IMR-90 (cell line): Measurements from ENCODE around the gene ATP2B1.

Experiments used
- CTCF ChIP-seq: conservative IDR thresholded peaks from 2 replicates; pipeline ENCODE4 v1.5.1; 2012; ENCODE audit warnings: mild to moderate bottlenecking, low read depth, low read length, improper control_type of control experiment
- POLR2A ChIP-seq: IDR thresholded peaks from 2 replicates; pipeline ENCODE4 v1.6.1; 2012; ENCODE audit warnings: mild to moderate bottlenecking, low read depth, low read length

- TF ChIP-seq POLR2A (no peak), CTCF (no peak)
Observed at GRCh38 chr12:89672589-89672979, 36.1 kb downstream of the ATP2B1 start.
